T-cell (primary cell): ENCODE measurements around the gene PLAGL1. TPM values are rescaled to one million over a fixed set of nuclear protein-coding genes. Genes with fewer than 3 reads are reported as not detected.
"Not testable (repeated sequence)": the region's sequence is repeated elsewhere in the genome, so short reads cannot be mapped to it uniquely, and the experiment has no call there.

Experiments
- ATAC-seq, 4 experiments: fragments of 200-7000 bp in 3 of 4; fragments of 150-1000 bp in 1 of 4; cut with Tn5 transposase; replicated peaks in 1 of 4; 1 replicate in 3 of 4; 2 replicates in 1 of 4; pipeline ENCODE4 v1.10.0; 2021; ENCODE audit warnings: moderate library complexity in 3 of 4, mild to moderate bottlenecking in 2 of 4, moderate number of reproducible peaks in 1 of 4
- CTCF ChIA-PET, 2 donors: fragments of 300-600 bp; sonication (Branson Sonifier 250); formaldehyde crosslinking; loops; one replicate each; lab custom pipeline; 2022; ENCODE audit warnings: antibody characterized with exemption in 2 of 2; lab: Charles Lee
- POLR2A ChIA-PET, 2 donors: fragments of 300-600 bp; sonication (Branson Sonifier 250); formaldehyde crosslinking; loops; one replicate each; lab custom pipeline; 2022; ENCODE audit warnings: antibody characterized with exemption in 2 of 2; lab: Charles Lee
- DNase-seq, 35 experiments: peaks; one replicate each; pipeline versions ENCODE4 v3.0.0 to v3.0.0-alpha.2; 2013 to 2023
- H3K27ac ChIP-seq: one replicate; pipeline ENCODE4 v1.5.1; 2013; ENCODE audit warnings: low read length
- H3K27me3 ChIP-seq, 2 experiments: replicated peaks in 1 of 2; 1 replicate in 1 of 2; 2 replicates in 1 of 2; pipeline versions ENCODE4 v1.6.1 to v1.7.0; 2013; ENCODE audit warnings: low read length in 1 of 2, mixed read lengths in 1 of 2; ENCODE audit not compliant: control insufficient read depth in 2 of 2, insufficient read depth in 2 of 2; ENCODE audit errors: extremely low read depth in 1 of 2
- H3K36me3 ChIP-seq, 2 donors: 1 replicate in 1 of 2; 2 replicates in 1 of 2; pipeline versions ENCODE4 v1.6.1 to v1.7.0; 2013; ENCODE audit warnings: low read length in 1 of 2; ENCODE audit not compliant: control insufficient read depth in 2 of 2, insufficient read depth in 1 of 2; ENCODE audit errors: extremely low read depth in 1 of 2
- H3K4me1 ChIP-seq, 2 experiments: 1 replicate in 1 of 2; 2 replicates in 1 of 2; pipeline versions ENCODE4 v1.6.1 to v1.7.0; 2013; ENCODE audit warnings: low read length in 2 of 2, mixed read lengths in 1 of 2; ENCODE audit not compliant: insufficient read depth in 2 of 2, control insufficient read depth in 1 of 2; ENCODE audit errors: extremely low read depth in 1 of 2
- H3K4me3 ChIP-seq, 2 donors: 1 replicate in 1 of 2; 2 replicates in 1 of 2; pipeline versions ENCODE4 v1.5.1 to v1.7.0; 2013; ENCODE audit warnings: mild to moderate bottlenecking in 2 of 2, low read length in 1 of 2, moderate library complexity in 1 of 2; ENCODE audit not compliant: control insufficient read depth in 1 of 2; ENCODE audit errors: extremely low read depth in 1 of 2
- H3K9me3 ChIP-seq: 2 replicates; pipeline ENCODE4 v1.7.0; 2013
- H3K27ac Mint-ChIP-seq, 2 donors: one replicate each; pipeline ENCODE4 v1.8.0; 2020 to 2021; ENCODE audit warnings: mild to moderate bottlenecking in 2 of 2, mixed read lengths in 2 of 2
- H3K27me3 Mint-ChIP-seq, 2 donors: one replicate each; pipeline ENCODE4 v1.8.0; 2021 to 2022; ENCODE audit warnings: mixed read lengths in 2 of 2
- H3K36me3 Mint-ChIP-seq: one replicate; pipeline ENCODE4 v1.8.0; 2021; ENCODE audit warnings: mixed read lengths
- H3K4me1 Mint-ChIP-seq, 3 donors: one replicate each; pipeline ENCODE4 v1.8.0; 2020 to 2022; ENCODE audit warnings: mixed read lengths in 3 of 3, mild to moderate bottlenecking in 1 of 3
- H3K4me3 Mint-ChIP-seq, 3 donors: one replicate each; pipeline ENCODE4 v1.8.0; 2020 to 2022; ENCODE audit warnings: mild to moderate bottlenecking in 3 of 3, mixed read lengths in 3 of 3, moderate library complexity in 3 of 3
- H3K9me3 Mint-ChIP-seq, 3 donors: one replicate each; pipeline ENCODE4 v1.8.0; 2020 to 2022; ENCODE audit warnings: mixed read lengths in 3 of 3
- WGBS: methylation state at CpG from one replicate; pipeline ENCODE4 v1.1.5; 2013; ENCODE audit warnings: missing lambda C conversion rate; ENCODE audit not compliant: insufficient coverage; 5-methylcytosine and 5-hydroxymethylcytosine counted together
- total RNA-seq, 35 experiments: library from RNA in 6 of 35; stranded (reverse) in 6 of 35; fragments of 120-200 nt in 1 of 35; gene quantifications; one replicate each; pipeline versions ENCODE4 v1.2.1 to v1.2.4 and lab custom pipeline; 2013 to 2026

The PLAGL1 gene
- total RNA-seq, 5 donors from 2014 or later (not counting 1 experiment from before 2014, with no cell fraction given) = 3.4 to 5.7 (median 4.8) TPM

DNA sequence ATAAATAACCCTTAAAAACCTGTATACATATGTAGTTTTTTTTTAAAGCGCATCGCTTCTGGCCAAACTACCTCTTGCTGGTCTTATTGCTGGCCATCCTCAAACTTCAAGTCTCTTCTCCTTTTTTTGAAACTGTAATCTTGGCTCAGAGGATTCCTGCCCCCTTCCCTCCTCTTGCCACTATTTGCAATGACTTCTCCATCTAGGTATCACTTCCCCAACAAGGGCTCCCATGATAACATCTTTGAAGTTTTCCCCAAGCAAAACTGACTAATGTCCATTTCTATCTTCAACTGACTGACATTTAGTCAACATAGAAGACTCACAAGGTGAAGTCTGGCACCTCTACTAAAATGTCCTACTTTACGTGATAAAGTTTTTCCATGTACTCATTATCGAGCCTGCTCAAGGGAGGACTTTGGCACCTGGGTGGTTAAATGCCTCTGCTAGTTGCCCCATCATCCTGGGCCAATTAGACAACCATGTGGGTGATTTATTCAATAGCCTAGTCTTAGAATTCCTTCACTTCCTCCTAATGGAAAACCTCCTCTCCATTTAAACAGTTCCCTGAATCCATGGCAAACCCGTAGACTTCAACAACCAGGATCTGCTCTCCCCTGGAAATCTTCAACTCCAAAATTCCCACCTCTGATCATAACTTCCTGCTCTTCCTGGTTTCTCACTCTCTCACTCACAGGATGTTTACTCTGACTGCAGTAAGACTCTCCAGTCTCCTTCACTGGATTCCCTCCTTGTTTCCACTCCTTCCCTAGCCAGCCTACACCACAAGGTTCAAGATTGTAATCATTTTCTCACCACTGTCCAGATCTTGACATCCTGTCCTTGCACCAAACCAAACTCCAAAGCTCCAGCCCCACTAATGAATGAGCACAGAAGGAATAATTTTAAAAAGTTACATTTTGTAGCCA is 9.4 kb upstream of the PLAGL1 start:
- H3K4me1 ChIP-seq = no peaks in the 10 kb centered on the region
- DNase-seq = no peak
- POLR2A ChIA-PET = no interaction called here
- 97% methylated on average over 4 of the region's 5 CpGs for WGBS
- H3K9me3 ChIP-seq = no peaks in the 10 kb centered on the region
- no peak overlapping the region for H3K4me3 ChIP-seq
- Mint-ChIP-seq H3K4me1 (peaks cover 0 to 6% (median 0%) of the 10 kb centered on the region in 3 donors), H3K9me3 (no peaks in the 10 kb centered on the region), H3K36me3 (no peaks in the 10 kb centered on the region), H3K4me3 (no peak overlapping the region), H3K27ac (no peak overlapping the region), H3K27me3 (peaks cover 0 to 2% of the 10 kb centered on the region in 2 donors)
- no peaks in the 10 kb centered on the region for H3K27me3 ChIP-seq
- no peaks in the 10 kb centered on the region for H3K36me3 ChIP-seq
- H3K27ac ChIP-seq = no peak overlapping the region
- CTCF ChIA-PET = no interaction called here
- no peak for ATAC-seq

DNA sequence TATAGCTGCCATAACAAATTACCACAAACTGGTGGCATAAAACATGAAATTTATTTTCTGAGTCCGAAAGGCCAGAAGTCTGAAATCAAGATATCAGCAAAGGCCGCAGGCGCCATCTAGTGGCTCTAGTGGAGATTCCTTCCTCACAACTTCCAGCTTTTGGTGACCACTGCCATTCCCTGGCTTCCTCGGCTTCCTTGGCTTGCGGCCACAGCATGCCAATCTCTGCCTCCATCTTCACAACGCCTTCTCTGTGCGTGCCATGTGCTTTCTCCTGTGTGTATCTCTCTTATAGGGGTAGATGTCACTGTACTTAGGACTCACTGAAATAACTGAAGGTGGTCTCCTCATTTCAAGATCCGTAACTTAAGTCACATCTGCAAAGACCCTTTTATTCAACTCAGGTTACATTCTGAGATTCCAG is 5.4 kb upstream of the PLAGL1 start:
- no peak overlapping the region for H3K27ac Mint-ChIP-seq
- Histone ChIP-seq H3K9me3 (no peaks in the 10 kb centered on the region), H3K4me1 (peaks cover 0 to 2% of the 10 kb centered on the region in 2 experiments), H3K27ac (no peak overlapping the region), H3K4me3 (no peak overlapping the region), H3K36me3 (no peaks in the 10 kb centered on the region), H3K27me3 (peaks cover 0 to 2% of the 10 kb centered on the region in 2 experiments)
- DNase-seq (peak in 33 of 35 experiments; percentile 12 to 80 (median 47)), ATAC-seq (no peak)
- ChIA-PET POLR2A (interaction anchor here in 1 of 2 donors (0.6 kb wide), 1 partner anchor 44 kb away, joined by 6 read pairs; no protein-coding TSS in a partner anchor), CTCF (interaction anchor here (0.5 to 4.1 kb wide), 17 partner anchors 13 to 1781 kb away, joined by 3 to 32 read pairs (median 4); no protein-coding TSS in a partner anchor)
- peaks cover 0 to 6% (median 0%) of the 10 kb centered on the region in 3 donors for H3K4me1 Mint-ChIP-seq
- no peaks in the 10 kb centered on the region for H3K36me3 Mint-ChIP-seq
- WGBS = 6% methylated on average over 3 of the region's 8 CpGs
- H3K4me3 Mint-ChIP-seq = no peak overlapping the region
- peaks cover 8 to 16% of the 10 kb centered on the region in 2 donors for H3K27me3 Mint-ChIP-seq
- no peaks in the 10 kb centered on the region for H3K9me3 Mint-ChIP-seq

GRCh38 chr6:144012534-144012933 is 4.5 kb upstream of the PLAGL1 start:
- Histone ChIP-seq H3K9me3 (no peaks in the 10 kb centered on the region), H3K36me3 (no peaks in the 10 kb centered on the region), H3K4me1 (peaks cover 0 to 3% of the 10 kb centered on the region in 2 experiments), H3K27ac (no peak overlapping the region), H3K27me3 (peaks cover 0 to 7% of the 10 kb centered on the region in 2 experiments), H3K4me3 (no peak overlapping the region)
- DNase-seq = no peak
- WGBS = 100% methylated on average over 1 of the region's 1 CpG
- CTCF ChIA-PET = interaction anchor here (0.6 to 4.1 kb wide), 15 partner anchors 12 to 1780 kb away, joined by 3 to 32 read pairs (median 4); no protein-coding TSS in a partner anchor
- Mint-ChIP-seq H3K4me3 (no peak overlapping the region), H3K27me3 (peaks cover 8 to 16% of the 10 kb centered on the region in 2 donors), H3K27ac (no peak overlapping the region), H3K9me3 (no peaks in the 10 kb centered on the region), H3K4me1 (peaks cover under 1 to 6% (median under 1%) of the 10 kb centered on the region in 3 donors), H3K36me3 (no peaks in the 10 kb centered on the region)
- POLR2A ChIA-PET = no interaction called here
- ATAC-seq = no peak

GRCh38 chr6:144009628-144010027 is 1.6 kb upstream of the PLAGL1 start:
- no CpG with 5 or more reads among the region's 2 CpGs for WGBS
- not testable (repeated sequence) for ATAC-seq, H3K27ac Mint-ChIP-seq

DNA sequence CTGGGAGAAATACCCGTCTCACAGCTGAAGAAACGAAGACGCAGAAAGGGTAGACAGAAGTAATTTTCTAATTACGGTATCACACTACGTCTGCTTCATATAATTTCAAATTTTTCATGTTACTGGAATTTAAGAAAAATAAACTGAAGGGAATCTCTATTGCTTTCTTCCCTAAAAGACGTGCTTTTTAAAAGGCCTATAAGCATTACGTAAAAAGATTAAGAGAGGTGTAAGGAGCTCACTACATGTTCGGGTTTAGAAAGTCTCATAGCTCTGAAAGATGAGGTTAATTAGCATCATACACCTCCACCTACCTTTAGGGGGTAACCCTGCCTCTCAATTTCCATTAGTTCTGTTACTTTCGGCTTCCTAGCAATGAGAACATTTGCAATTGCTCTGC is 787 bp upstream of the PLAGL1 start:
- Histone ChIP-seq H3K27ac (no peak overlapping the region), H3K9me3 (no peaks in the 10 kb centered on the region), H3K36me3 (no peaks in the 10 kb centered on the region), H3K4me3 (no peak overlapping the region), H3K27me3 (peaks cover 0 to 11% of the 10 kb centered on the region in 2 experiments), H3K4me1 (peaks cover 0 to 3% of the 10 kb centered on the region in 2 experiments)
- H3K36me3 Mint-ChIP-seq = no peaks in the 10 kb centered on the region
- DNase-seq = no peak
- ChIA-PET CTCF (interaction anchor here in 1 of 2 donors (1.4 kb wide), 1 partner anchor 69 kb away, joined by 3 read pairs; no protein-coding TSS in a partner anchor), POLR2A (no interaction called here)
- H3K27me3 Mint-ChIP-seq = peaks cover 16 to 25% of the 10 kb centered on the region in 2 donors
- H3K27ac Mint-ChIP-seq = no peak overlapping the region
- peak overlapping the region; percentile 26 to 68 (median 65) for H3K4me3 Mint-ChIP-seq
- no peaks in the 10 kb centered on the region for H3K9me3 Mint-ChIP-seq
- no CpG with 5 or more reads among the region's 9 CpGs for WGBS
- H3K4me1 Mint-ChIP-seq = peaks cover 6 to 12% (median 9%) of the 10 kb centered on the region in 3 donors
- ATAC-seq = no peak

More at GRCh38 chr6:144009628-144010027, 1.6 kb upstream of the PLAGL1 start:
- H3K4me3 ChIP-seq, DNase-seq, H3K27ac ChIP-seq, H3K36me3 ChIP-seq, CTCF ChIA-PET, H3K4me1 ChIP-seq, POLR2A ChIA-PET, H3K4me3 Mint-ChIP-seq, H3K36me3 Mint-ChIP-seq, H3K9me3 ChIP-seq, H3K9me3 Mint-ChIP-seq: not testable (repeated sequence)
- Mint-ChIP-seq H3K27me3 (peaks cover 16 to 25% of the 10 kb centered on the region in 2 donors), H3K4me1 (peaks cover 6 to 12% (median 9%) of the 10 kb centered on the region in 3 donors)
- peaks cover 0 to 11% of the 10 kb centered on the region in 2 experiments for H3K27me3 ChIP-seq

DNA sequence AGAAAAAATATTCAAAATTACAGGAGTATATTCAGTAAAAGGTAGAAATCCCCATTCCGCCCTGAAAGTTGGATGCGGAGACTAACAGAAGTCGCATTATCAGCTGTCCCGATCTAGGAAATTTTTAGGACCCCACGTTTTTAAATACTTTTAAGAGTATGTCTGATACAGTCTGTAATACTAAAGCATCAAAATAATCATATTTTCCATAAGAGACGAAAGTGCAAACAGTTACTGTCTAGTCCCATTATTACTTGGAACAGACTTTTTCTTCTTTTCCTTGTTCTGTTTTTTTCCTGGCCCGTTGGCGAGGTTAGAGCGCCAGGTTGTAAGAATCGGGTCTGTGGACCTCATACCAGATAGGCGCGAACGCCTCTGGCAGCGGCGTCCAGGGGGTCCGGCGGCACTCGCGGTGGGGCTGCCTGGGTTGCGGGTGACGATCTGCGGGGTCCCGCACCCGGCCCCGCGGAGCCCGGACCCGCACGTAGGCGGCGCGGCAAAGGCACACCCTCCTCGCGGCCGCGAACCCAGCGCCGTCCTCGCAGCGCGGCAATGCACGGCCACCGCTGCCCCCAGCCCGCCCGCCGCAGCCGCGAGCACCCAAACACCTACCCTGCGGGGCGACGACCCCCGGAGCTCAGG is 460 bp downstream of the PLAGL1 start:
- peaks cover 0 to 11% of the 10 kb centered on the region in 2 experiments for H3K27me3 ChIP-seq

More for the DNA sequence above, 460 bp downstream of the PLAGL1 start:
- H3K27me3 Mint-ChIP-seq = peaks cover 16 to 25% of the 10 kb centered on the region in 2 donors
- ChIA-PET CTCF (interaction anchor here in 1 of 2 donors (1.4 kb wide), 1 partner anchor 68 kb away, joined by 3 read pairs; no protein-coding TSS in a partner anchor), POLR2A (no interaction called here)
- Histone ChIP-seq H3K27ac (no peak overlapping the region), H3K36me3 (no peaks in the 10 kb centered on the region), H3K9me3 (no peaks in the 10 kb centered on the region), H3K4me1 (peaks cover 0 to 3% of the 10 kb centered on the region in 2 experiments), H3K4me3 (peak overlapping the region; percentile 5 to 54)
- H3K9me3 Mint-ChIP-seq = no peaks in the 10 kb centered on the region
- WGBS = 38% methylated on average over 44 of the region's 52 CpGs
- DNase-seq = peak in 3 of 35 experiments; percentile 2 to 3 (median 2)
- no peaks in the 10 kb centered on the region for H3K36me3 Mint-ChIP-seq
- peak in 3 of 4 experiments; percentile 32 to 51 (median 47) for ATAC-seq
- H3K4me1 Mint-ChIP-seq = peaks cover 0 to 12% (median 9%) of the 10 kb centered on the region in 3 donors
- peak overlapping the region; percentile 53 to 65 (median 55) for H3K4me3 Mint-ChIP-seq
- no peak overlapping the region for H3K27ac Mint-ChIP-seq
